HG02885 (cell line): ENCODE data around the gene RASSF8.

Experiments
- ATAC-seq: cut with Tn5 transposase; IDR thresholded peaks from one replicate; pipeline ENCODE4 v1.9.1; 2021; ENCODE audit warnings: mild to moderate bottlenecking; ENCODE audit not compliant: unreplicated experiment, poor library complexity

RASSF8 gene, protein sequence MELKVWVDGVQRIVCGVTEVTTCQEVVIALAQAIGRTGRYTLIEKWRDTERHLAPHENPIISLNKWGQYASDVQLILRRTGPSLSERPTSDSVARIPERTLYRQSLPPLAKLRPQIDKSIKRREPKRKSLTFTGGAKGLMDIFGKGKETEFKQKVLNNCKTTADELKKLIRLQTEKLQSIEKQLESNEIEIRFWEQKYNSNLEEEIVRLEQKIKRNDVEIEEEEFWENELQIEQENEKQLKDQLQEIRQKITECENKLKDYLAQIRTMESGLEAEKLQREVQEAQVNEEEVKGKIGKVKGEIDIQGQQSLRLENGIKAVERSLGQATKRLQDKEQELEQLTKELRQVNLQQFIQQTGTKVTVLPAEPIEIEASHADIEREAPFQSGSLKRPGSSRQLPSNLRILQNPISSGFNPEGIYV

GRCh38 chr12:25958428-25959070, at the start of gene RASSF8:
TSS of gene RASSF8 (plus strand) at chr12:25958682. CDS start at chr12:26055344, 96,662 bp downstream.
- peak; percentile 90 for ATAC-seq

- ATAC-seq: no peak
Observed at GRCh38 chr12:25914551-25914950, 43.9 kb upstream of the RASSF8 start.

DNA sequence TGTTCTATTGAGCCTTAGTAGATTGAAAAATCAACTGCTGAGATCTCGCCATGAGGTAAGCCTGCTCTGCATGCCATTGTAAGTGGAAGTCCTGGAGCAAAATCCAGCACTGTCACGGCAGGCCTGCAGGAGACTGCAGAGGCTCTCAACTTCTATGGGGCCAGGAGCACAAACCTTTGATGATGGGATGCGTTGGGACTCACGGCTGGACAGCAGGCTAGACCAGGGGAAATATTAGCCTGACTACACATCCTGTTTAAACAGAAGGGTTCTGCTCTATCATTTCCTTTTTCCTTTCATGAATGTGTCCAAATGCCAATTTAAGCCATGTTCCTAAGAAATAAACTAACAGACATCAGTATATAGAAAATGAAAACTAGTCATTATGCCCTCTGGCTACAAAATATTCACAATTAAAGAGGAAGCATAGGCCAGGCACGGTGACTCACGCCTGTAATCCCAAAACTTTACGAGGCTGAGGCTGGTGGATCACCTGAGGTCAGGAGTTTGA, 33.9 kb upstream of the RASSF8 start:
- no peak for ATAC-seq

- no peak for ATAC-seq
Observed at GRCh38 chr12:25925064-25925463, 33.4 kb upstream of the RASSF8 start.

- no peak for ATAC-seq
Observed at GRCh38 chr12:25926536-25926935, 31.9 kb upstream of the RASSF8 start.

DNA sequence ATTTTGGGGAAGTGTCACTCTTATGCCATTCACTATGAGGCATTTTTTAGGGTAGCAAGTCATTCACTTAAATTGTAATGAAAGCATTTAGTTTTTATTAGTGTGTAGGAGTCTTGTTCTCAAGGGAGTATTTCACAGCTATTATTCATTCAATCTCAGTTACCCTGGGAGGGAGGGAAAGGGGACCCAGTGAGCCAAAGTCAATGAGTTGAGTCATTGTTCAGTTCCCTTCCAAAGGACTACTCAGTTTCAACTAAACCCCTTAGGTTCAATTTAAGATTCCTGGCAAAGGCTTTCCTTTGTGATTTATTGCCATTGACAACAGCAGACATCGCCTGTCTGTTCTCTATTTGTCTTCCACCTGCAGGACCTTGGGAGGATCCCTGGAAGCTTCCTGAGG, 29.3 kb upstream of the RASSF8 start:
- no peak for ATAC-seq

DNA sequence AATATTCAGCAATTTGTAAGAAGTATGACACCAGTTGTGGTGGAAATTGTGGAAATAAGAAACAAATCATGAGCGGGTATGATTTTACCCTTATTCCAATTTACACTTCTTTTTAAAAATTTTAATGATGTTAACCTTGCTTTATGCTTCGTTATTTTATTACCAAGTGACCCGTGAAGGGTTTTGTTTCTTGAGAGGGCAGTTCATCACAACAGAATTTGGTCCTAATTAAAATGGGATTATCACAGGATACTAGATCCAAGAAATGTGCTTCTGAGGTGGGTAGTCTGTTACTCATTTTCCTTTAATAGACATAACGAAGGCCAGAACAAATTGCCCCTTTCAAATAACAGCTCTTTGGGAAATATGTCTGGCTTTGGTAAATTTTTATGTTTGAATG, 25.5 kb upstream of the RASSF8 start:
- no peak for ATAC-seq

DNA sequence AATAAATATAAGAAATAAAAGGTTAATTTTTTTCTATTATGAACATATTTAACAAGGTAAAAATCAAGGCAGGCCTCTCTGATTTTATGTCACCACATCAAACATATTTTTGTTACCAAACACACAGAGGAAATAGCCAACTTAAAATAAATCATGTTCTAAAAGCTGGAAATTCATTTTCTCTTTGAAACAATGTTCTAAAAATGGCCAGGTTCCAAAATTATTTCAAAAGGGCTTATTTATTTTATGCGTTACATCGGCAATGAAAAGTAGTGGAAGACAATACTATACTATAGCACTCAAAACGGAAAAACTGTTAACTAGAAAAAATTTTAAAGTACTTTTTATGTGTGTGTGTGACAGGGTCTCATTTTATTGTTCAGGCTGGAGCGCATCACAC, 24.0 kb upstream of the RASSF8 start:
- no peak for ATAC-seq

DNA sequence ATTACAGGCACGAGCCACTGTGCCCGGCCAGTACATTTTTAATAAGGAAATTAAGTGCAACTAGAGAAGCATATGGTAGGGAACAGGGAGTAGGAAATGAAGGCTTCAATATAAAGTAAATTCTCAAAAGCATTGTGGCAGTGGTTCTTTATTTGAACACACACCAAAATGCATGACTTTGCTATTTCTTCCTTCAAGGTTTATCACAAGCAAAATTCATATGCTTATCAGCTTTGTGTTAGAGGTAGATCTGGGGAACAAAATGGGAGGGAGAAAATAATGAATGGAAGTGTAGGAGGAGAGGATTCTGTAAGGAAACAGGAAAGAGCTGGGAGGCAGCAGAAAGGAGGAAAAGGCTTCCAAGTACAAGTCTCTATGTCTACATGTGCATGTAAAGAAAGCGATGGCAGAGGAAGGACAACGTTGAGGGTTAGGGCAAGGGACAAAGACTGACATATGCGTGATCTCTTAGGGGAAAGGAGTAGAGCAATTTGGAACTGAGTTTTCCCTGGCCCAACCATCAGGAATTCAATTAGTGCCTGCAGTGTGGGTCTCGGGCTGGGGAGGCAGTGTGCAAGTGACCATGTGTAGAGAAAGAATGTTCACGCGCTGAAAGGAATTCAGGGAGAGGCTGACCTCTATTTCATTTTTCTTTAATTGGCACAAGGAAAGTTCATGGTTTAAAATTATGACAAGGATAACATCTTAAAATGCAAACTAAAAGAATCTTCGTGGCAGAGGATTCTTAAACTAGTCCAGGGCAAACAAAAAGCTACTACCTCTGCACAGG, 22.9 kb upstream of the RASSF8 start:
- ATAC-seq: no peak

- no peak for ATAC-seq
Observed at GRCh38 chr12:25937096-25937495, 21.4 kb upstream of the RASSF8 start.

DNA sequence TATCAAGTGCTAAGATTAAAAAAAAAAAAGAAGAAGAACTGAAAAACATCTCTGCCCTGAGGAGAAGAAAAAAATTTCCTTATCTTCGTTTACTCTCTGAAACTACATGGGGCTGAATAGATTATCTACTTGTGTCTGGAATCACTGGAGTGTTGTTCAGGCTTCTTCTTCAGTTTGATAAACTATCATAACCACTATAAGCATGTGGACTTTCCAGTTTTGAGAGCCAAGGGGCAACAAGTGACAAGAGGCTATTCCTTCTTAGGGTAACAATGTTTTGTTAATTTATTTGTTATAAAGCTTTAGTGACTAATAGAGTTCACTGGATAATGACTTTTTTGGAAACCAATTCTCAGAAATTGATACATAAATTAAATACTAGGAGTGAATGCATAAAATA, 19.9 kb upstream of the RASSF8 start:
- ATAC-seq: no peak

GRCh38 chr12:25939606-25940005, 18.9 kb upstream of the RASSF8 start:
- ATAC-seq: no peak

DNA sequence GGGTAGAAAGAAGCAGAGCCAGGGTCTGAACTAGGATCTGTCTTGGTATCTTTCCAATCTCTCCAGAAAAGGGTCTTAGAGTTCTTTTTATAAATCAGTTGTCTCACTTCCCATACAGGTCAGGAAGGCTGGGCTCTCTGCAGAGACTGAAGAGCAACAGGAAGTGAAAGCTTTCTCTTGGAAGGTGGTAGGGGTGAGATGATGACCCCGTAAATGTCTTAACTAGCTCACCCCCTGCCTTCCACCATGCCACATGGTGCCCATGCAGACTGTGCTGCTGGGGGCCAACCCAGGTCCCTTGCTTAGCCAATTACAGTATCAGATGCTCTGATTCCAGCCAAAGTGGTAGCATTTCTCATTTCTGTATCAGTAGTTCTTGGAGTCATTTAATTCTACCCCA, 17.6 kb upstream of the RASSF8 start:
- ATAC-seq: no peak

DNA sequence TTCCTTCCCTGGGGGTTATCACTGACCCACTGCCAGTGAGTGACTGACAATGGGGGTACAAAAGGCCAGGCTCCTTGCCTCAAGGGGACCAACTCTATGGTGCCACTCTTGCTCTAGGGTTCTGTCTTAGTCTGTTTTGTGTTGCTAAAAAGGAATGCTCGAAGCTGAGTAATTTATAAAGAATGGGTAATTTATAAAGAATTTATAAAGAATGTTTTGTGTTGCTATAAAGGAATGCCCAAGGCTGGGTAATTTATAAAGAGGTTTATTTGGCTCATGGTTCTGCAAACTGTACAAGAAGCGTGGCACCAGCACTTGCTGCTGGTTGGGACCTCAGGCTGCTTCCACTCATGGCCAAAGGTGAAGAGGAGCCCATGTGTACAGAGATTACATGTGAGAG, 15.8 kb upstream of the RASSF8 start:
- no peak for ATAC-seq

- ATAC-seq: no peak
Observed at GRCh38 chr12:25943940-25944339, 14.5 kb upstream of the RASSF8 start.

- no peak for ATAC-seq
Observed at GRCh38 chr12:25949343-25949742, 9.1 kb upstream of the RASSF8 start.

DNA sequence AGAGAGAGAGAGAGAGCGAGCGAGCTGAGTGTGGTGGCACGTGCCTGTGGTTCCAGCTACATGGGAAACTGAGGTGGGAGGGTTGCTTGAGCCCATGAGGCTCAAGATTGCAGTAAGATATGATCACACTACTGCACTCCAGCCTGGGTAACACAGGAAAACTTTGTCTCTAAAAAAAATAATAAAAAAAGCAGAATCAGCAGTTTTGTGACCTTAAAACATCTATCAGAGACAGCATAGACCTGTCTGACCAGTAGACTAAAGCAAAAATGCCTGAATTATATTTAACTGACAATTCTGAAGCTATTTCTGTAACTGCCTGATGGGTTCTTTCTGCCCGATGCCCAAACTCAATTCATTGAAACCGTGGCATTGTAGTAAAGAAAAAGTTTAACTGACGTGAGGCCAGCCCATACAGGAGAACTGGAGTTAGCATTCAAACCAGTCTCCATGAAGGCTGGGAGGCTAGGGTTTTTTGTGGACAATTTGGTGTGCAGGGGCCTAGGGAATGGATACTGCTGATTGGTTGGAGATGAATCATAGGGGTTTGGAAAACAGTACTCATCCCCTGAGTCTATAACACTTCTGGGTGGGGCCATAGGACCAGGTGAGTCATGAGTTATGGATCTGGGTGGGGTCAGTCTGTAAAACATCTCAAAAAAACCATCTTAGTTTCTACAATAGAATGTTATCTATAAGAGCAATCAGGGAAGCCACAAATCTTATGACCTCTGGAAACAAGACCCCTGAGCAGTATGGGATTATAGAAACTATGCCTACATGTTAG, 8.0 kb upstream of the RASSF8 start:
- ATAC-seq: no peak

- peak; percentile 23 for ATAC-seq
Observed at GRCh38 chr12:25957793-25958427, 572 bp upstream of the RASSF8 start.

- ATAC-seq: peak; percentile 58
Observed at GRCh38 chr12:25959071-25959961, 834 bp downstream of the RASSF8 start.
